Mucosa of stomach (tissue), 1 donor: ENCODE measurements around the gene EFCAB11.

Experiments used
- H3K27me3 ChIP-seq: one replicate; pipeline ENCODE4 v1.7.0; 2013; ENCODE audit warnings: mild to moderate bottlenecking, low read length; ENCODE audit not compliant: control insufficient read depth, insufficient read depth
- H3K36me3 ChIP-seq: one replicate; pipeline ENCODE4 v1.7.0; 2013; ENCODE audit warnings: low read length; ENCODE audit not compliant: control insufficient read depth, insufficient read depth
- H3K4me1 ChIP-seq: one replicate; pipeline ENCODE4 v1.7.0; 2013; ENCODE audit warnings: mild to moderate bottlenecking, low read length; ENCODE audit not compliant: control insufficient read depth, insufficient read depth
- H3K4me3 ChIP-seq: one replicate; pipeline ENCODE4 v1.7.0; 2013; ENCODE audit warnings: low read length
- H3K9ac ChIP-seq: one replicate; pipeline ENCODE4 v1.7.0; 2013; ENCODE audit warnings: mild to moderate bottlenecking, low read length, moderate library complexity
- H3K9me3 ChIP-seq: one replicate; pipeline ENCODE4 v1.7.0; 2013; ENCODE audit warnings: mild to moderate bottlenecking, low read length, moderate library complexity; ENCODE audit not compliant: control insufficient read depth
- donor health status: Pancreatic carcinoma.

EFCAB11 gene

GRCh38 chr14:89746135-89746534 is 208.4 kb downstream of the EFCAB11 start:
- H3K27me3 ChIP-seq = no peaks in the 10 kb centered on the region
- H3K9ac ChIP-seq = no peak overlapping the region
- no peaks in the 10 kb centered on the region for H3K36me3 ChIP-seq
- no peaks in the 10 kb centered on the region for H3K4me1 ChIP-seq
- no peaks in the 10 kb centered on the region for H3K9me3 ChIP-seq
- no peak overlapping the region for H3K4me3 ChIP-seq
